B cell (primary cell): ENCODE measurements around the gene PARD3. TPM values are rescaled to one million over a fixed set of nuclear protein-coding genes. Genes with fewer than 3 reads are reported as not detected.

ENCODE experiments used
- ATAC-seq: fragments of 200-7000 bp; cut with Tn5 transposase; one replicate; pipeline ENCODE4 v1.10.0; 2021; ENCODE audit warnings: low read depth, mild to moderate bottlenecking, moderate number of reproducible peaks, moderate library complexity
- CTCF ChIA-PET: fragments of 350-600 bp; sonication (Branson Sonifier 250); formaldehyde crosslinking; loops from one replicate; lab custom pipeline; 2021; ENCODE audit warnings: antibody characterized with exemption, inconsistent platforms; lab: Charles Lee
- POLR2A ChIA-PET: fragments of 350-600 bp; sonication (Branson Sonifier 250); formaldehyde crosslinking; loops from one replicate; lab custom pipeline; 2021; ENCODE audit warnings: antibody characterized with exemption; lab: Charles Lee
- DNase-seq: peaks from one replicate; pipeline ENCODE4 v3.0.0; 2013
- H2AFZ ChIP-seq: 2 replicates; pipeline ENCODE4 v1.6.1; 2012; ENCODE audit warnings: mild to moderate bottlenecking, low read depth, low read length; ENCODE audit not compliant: insufficient read depth, poor library complexity, severe bottlenecking
- H3K27ac ChIP-seq, 2 donors: 1 replicate in 1 of 2; 2 replicates in 1 of 2; pipeline ENCODE4 v1.5.1; 2012 to 2013; ENCODE audit warnings: low read length in 2 of 2, mild to moderate bottlenecking in 2 of 2, moderate library complexity in 1 of 2
- H3K27me3 ChIP-seq, 4 experiments: fragments of 200-600 bp in 1 of 4; sonication (generic) in 1 of 4; replicated peaks in 1 of 4; 1 replicate in 2 of 4; 2 replicates in 2 of 4; pipeline versions ENCODE4 v1.6.1 to v1.7.0; 2013 to 2016; ENCODE audit warnings: low read length in 3 of 4, mild to moderate bottlenecking in 2 of 4, mixed read lengths in 1 of 4, moderate library complexity in 1 of 4; ENCODE audit not compliant: insufficient read depth in 4 of 4, control insufficient read depth in 3 of 4; ENCODE audit errors: control extremely low read depth in 1 of 4
- H3K36me3 ChIP-seq, 2 experiments: replicated peaks in 1 of 2; 1 replicate in 1 of 2; 2 replicates in 1 of 2; pipeline versions ENCODE4 v1.6.1 to v1.7.1; 2013; ENCODE audit warnings: low read length in 1 of 2; ENCODE audit not compliant: insufficient read depth in 2 of 2, control insufficient read depth in 1 of 2; ENCODE audit errors: control extremely low read depth in 1 of 2, extremely low read depth in 1 of 2
- H3K4me1 ChIP-seq, 2 donors: fragments of 200-600 bp in 1 of 2; sonication (generic) in 1 of 2; 1 replicate in 1 of 2; 2 replicates in 1 of 2; pipeline versions ENCODE4 v1.5.1 to v1.6.1; 2013 to 2017; ENCODE audit warnings: low read length in 2 of 2; ENCODE audit not compliant: control insufficient read depth in 2 of 2, insufficient read depth in 2 of 2
- H3K4me2 ChIP-seq: replicated peaks from 2 replicates; pipeline ENCODE3; 2012; ENCODE audit warnings: mild to moderate bottlenecking, low read depth, low read length; ENCODE audit not compliant: poor library complexity, severe bottlenecking
- H3K4me3 ChIP-seq, 5 experiments: fragments of 200-600 bp in 1 of 5; sonication (generic) in 1 of 5; 1 replicate in 3 of 5; 2 replicates in 2 of 5; pipeline versions ENCODE4 v1.5.1 to v1.7.0; 2011 to 2016; ENCODE audit warnings: low read length in 4 of 5, mild to moderate bottlenecking in 4 of 5, low read depth in 2 of 5, control low read depth in 1 of 5, moderate library complexity in 1 of 5; ENCODE audit not compliant: insufficient read depth in 1 of 5; ENCODE audit errors: control extremely low read depth in 1 of 5, extremely low read depth in 1 of 5
- H3K79me2 ChIP-seq: fragments of 200-600 bp; sonication (generic); one replicate; pipeline ENCODE4 v1.6.0; 2016; ENCODE audit warnings: low read length; ENCODE audit not compliant: control insufficient read depth, insufficient read depth
- H3K9ac ChIP-seq: fragments of 200-600 bp; sonication (generic); 2 replicates; pipeline ENCODE4 v1.6.1; 2017; ENCODE audit warnings: mild to moderate bottlenecking, low read length, moderate library complexity
- H3K9me3 ChIP-seq, 3 donors: one replicate each; pipeline versions ENCODE4 v1.6.1 to v1.7.1; 2013; ENCODE audit warnings: low read length in 2 of 3; ENCODE audit not compliant: control insufficient read depth in 2 of 3, insufficient read depth in 1 of 3; ENCODE audit errors: control extremely low read depth in 1 of 3
- H4K20me1 ChIP-seq: 2 replicates; pipeline ENCODE4 v1.6.0; 2012; ENCODE audit warnings: mild to moderate bottlenecking, low read length; ENCODE audit not compliant: insufficient read depth, control insufficient read depth, poor library complexity, severe bottlenecking
- H3K27ac Mint-ChIP-seq: one replicate; pipeline ENCODE4 v1.8.0; 2021; ENCODE audit warnings: mixed read lengths
- H3K27me3 Mint-ChIP-seq: one replicate; pipeline ENCODE4 v1.8.0; 2021; ENCODE audit warnings: mixed read lengths
- H3K4me1 Mint-ChIP-seq: one replicate; pipeline ENCODE4 v1.8.0; 2021; ENCODE audit warnings: mixed read lengths
- H3K4me3 Mint-ChIP-seq: one replicate; pipeline ENCODE4 v1.8.0; 2021; ENCODE audit warnings: mixed read lengths
- H3K9me3 Mint-ChIP-seq: one replicate; pipeline ENCODE4 v1.8.0; 2022; ENCODE audit warnings: mixed read lengths; ENCODE audit not compliant: insufficient read depth
- CTCF ChIP-seq: fragments of 200-600 bp; IDR thresholded peaks from one replicate; pipeline ENCODE4 v1.8.0; 2022; ENCODE audit warnings: antibody characterized with exemption, mild to moderate bottlenecking
- EZH2 ChIP-seq: IDR thresholded peaks from 2 replicates; pipeline ENCODE4 v1.6.1; 2012; ENCODE audit warnings: borderline replicate concordance, low read depth, mild to moderate bottlenecking, moderate library complexity, low read length; ENCODE audit not compliant: insufficient read depth, poor library complexity, severe bottlenecking
- WGBS: methylation state at CpG from one replicate; pipeline ENCODE4 v1.1.5; 2013; ENCODE audit warnings: missing lambda C conversion rate; ENCODE audit not compliant: insufficient coverage; 5-methylcytosine and 5-hydroxymethylcytosine counted together
- intact Hi-C: fragments of 100-400 bp; cut with micrococcal nuclease; formaldehyde crosslinking; loops from one replicate; pipeline ENCODE4 v1.10.0; 2022
- polyA plus RNA-seq: library from polyadenylated mRNA; depleted of rRNA; stranded (reverse); fragments of >200 nt; gene quantifications from 2 replicates; pipeline ENCODE4 v1.2.3, GENCODE V29; 2012
- total RNA-seq, 2 donors: library from RNA; stranded (reverse); fragments of 120-200 nt in 1 of 2; gene quantifications; 1 replicate in 1 of 2; 2 replicates in 1 of 2; pipeline versions ENCODE4 v1.2.3 to v1.2.4, GENCODE V29; 2013 to 2022

PARD3 gene
- total and polyA plus RNA-seq, 2 donors (not counting 1 experiment from before 2014, with no cell fraction given): not detected

GRCh38 chr10:34081948-34082347, 733.1 kb downstream of the PARD3 start:
- CTCF ChIA-PET: no interaction called here
- intact Hi-C loops: no loop called here
- Histone ChIP-seq H3K9ac (no peak overlapping the region), H3K4me3 (no peak overlapping the region), H3K4me2 (no peak overlapping the region), H3K36me3 (no peaks in the 10 kb centered on the region), H3K27me3 (no peaks in the 10 kb centered on the region), H3K9me3 (peaks cover 0 to 32% (median 0%) of the 10 kb centered on the region in 3 donors), H3K27ac (no peak overlapping the region), H3K79me2 (no peaks in the 10 kb centered on the region), H2AFZ (no peak overlapping the region), H3K4me1 (no peaks in the 10 kb centered on the region), H4K20me1 (no peaks in the 10 kb centered on the region)
- DNase-seq (no peak), ATAC-seq (no peak)
- no peaks in the 10 kb centered on the region for H3K4me1 Mint-ChIP-seq
- no peak overlapping the region for H3K4me3 Mint-ChIP-seq
- peaks cover 3% of the 10 kb centered on the region for H3K9me3 Mint-ChIP-seq
- POLR2A ChIA-PET: no interaction called here
- H3K27me3 Mint-ChIP-seq: no peaks in the 10 kb centered on the region
- 91% methylated on average over 9 of the region's 11 CpGs for WGBS
- TF ChIP-seq EZH2: no peak
- TF ChIP-seq CTCF: no peak
- H3K27ac Mint-ChIP-seq: no peak overlapping the region

GRCh38 chr10:34081347-34081743, 733.8 kb downstream of the PARD3 start:
- POLR2A ChIA-PET: no interaction called here

More at GRCh38 chr10:34081347-34081743, 733.8 kb downstream of the PARD3 start:
- WGBS: 58% methylated on average over 4 of the region's 6 CpGs
- Histone ChIP-seq H3K9ac (no peak overlapping the region), H3K27ac (no peak overlapping the region), H3K4me3 (no peak overlapping the region), H2AFZ (no peak overlapping the region), H3K79me2 (no peaks in the 10 kb centered on the region), H3K4me1 (no peaks in the 10 kb centered on the region), H3K36me3 (no peaks in the 10 kb centered on the region), H3K4me2 (no peak overlapping the region), H3K27me3 (no peaks in the 10 kb centered on the region), H3K9me3 (peaks cover 0 to 31% (median 0%) of the 10 kb centered on the region in 3 donors), H4K20me1 (no peaks in the 10 kb centered on the region)
- CTCF ChIA-PET: no interaction called here
- no peak overlapping the region for H3K27ac Mint-ChIP-seq
- ATAC-seq: no peak
- DNase-seq: no peak
- no peaks in the 10 kb centered on the region for H3K27me3 Mint-ChIP-seq
- no peaks in the 10 kb centered on the region for H3K4me1 Mint-ChIP-seq
- no peak for TF ChIP-seq CTCF
- no peak for TF ChIP-seq EZH2
- H3K4me3 Mint-ChIP-seq: no peak overlapping the region
- intact Hi-C loops: no loop called here
- H3K9me3 Mint-ChIP-seq: peaks cover 3% of the 10 kb centered on the region
